ENCODE data around the gene TMEM179. TPM values are rescaled to one million over a fixed set of nuclear protein-coding genes. Genes with fewer than 3 reads are reported as not detected.

The TMEM179 gene
- total RNA-seq, 1 experiment from 2014 or later = not detected

- Histone ChIP-seq H3K4me1 (replicated peaks) (no peaks in the 10 kb centered on the region), H3K27ac (no peak overlapping the region)
- DNase-seq (ENCODE audit: low read depth in 1 of 2, low spot score in 2 of 2) = no peak
Observed at GRCh38 chr14:104572668-104573067, 31.9 kb downstream of the TMEM179 start.

GRCh38 chr14:104572024-104572626 is 32.4 kb downstream of the TMEM179 start:
- Histone ChIP-seq H3K36me3 (no peaks in the 10 kb centered on the region), H3K4me1 (replicated peaks) (no peaks in the 10 kb centered on the region), H3K9me3 (replicated peaks) (no peaks in the 10 kb centered on the region), H3K27me3 (replicated peaks) (peaks cover 29% of the 10 kb centered on the region), H3K27ac (no peak overlapping the region), H3K4me3 (no peak overlapping the region)
- DNase-seq (ENCODE audit: low read depth in 1 of 2, low spot score in 2 of 2) = no peak

More at GRCh38 chr14:104572668-104573067, 31.9 kb downstream of the TMEM179 start:
- no peaks in the 10 kb centered on the region for H3K9me3 ChIP-seq (replicated peaks)
- no peaks in the 10 kb centered on the region for H3K36me3 ChIP-seq
- H3K4me3 ChIP-seq = no peak overlapping the region
- peaks cover 27% of the 10 kb centered on the region for H3K27me3 ChIP-seq (replicated peaks)

DNA sequence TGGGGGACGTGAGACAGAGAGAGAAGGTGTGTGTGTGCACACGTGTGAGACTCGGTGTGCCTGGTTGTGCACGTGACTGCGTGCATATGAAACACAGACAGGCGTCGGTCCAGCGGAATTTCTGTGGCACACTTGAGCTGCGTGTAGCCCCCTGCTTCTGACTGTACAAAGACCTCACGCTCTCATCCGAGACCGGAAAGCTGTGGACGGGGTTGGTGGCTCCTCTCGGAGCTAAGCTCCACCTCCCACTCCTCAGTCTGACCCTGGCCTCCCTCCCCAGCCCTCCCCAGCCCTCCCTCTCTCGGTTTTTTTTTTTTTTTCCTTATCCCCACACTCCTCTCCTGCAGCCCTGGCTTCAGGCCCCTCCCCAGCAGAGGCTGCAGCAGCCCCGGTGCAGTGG is 33.3 kb downstream of the TMEM179 start:
- Histone ChIP-seq H3K36me3 (no peaks in the 10 kb centered on the region), H3K27me3 (replicated peaks) (peaks cover 30% of the 10 kb centered on the region), H3K9me3 (replicated peaks) (no peaks in the 10 kb centered on the region), H3K4me3 (no peak overlapping the region), H3K4me1 (replicated peaks) (no peaks in the 10 kb centered on the region), H3K27ac (no peak overlapping the region)
- DNase-seq (ENCODE audit: low read depth in 1 of 2, low spot score in 2 of 2) = no peak

DNA sequence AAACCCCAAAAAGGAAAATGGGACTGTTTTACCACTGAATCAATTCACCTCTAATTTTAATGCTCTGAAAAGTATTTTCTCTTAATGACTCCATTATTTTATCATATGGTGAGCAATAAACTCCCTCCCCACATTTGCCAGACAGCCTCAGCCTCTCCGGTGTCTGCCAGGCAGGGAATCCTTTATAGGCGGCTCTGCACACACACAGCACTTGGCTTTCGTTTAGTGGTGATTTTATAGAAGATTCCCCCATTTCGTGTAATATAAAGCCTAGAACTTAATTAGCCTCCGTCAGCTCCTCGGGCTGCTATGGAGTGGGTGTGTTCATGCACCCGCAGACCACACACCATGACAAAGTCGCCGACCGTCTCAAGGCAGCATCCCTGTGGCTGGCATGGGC is 35.1 kb downstream of the TMEM179 start:
- Histone ChIP-seq H3K4me3 (no peak overlapping the region), H3K27ac (no peak overlapping the region), H3K4me1 (replicated peaks) (no peaks in the 10 kb centered on the region), H3K9me3 (replicated peaks) (no peaks in the 10 kb centered on the region), H3K36me3 (no peaks in the 10 kb centered on the region), H3K27me3 (replicated peaks) (peaks cover 32% of the 10 kb centered on the region)
- no peak for DNase-seq (ENCODE audit: low read depth in 1 of 2, low spot score in 2 of 2)

DNA sequence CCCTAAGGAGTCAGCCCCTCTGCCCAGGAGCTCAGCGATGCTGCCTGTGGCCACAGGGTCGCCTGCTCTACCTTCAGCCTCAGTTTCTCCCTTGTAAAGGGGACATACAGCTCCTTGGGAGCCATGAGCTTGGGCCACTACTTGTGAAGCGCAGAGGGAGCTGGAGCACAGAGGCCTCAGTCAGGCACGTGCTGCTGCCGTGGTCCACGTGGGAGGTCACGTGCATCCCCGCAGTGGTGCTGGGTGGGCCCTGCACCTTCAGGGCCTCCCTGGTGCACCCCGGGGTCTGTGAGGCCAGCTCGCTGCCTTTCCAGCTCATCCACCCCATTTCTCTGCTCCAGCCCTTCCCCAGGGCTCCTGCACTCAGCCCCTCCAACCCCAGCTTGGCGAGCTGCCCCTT is 36.0 kb downstream of the TMEM179 start:
- H3K36me3 ChIP-seq = no peaks in the 10 kb centered on the region
- no peak for DNase-seq (ENCODE audit: low read depth in 1 of 2, low spot score in 2 of 2)
- peaks cover 40% of the 10 kb centered on the region for H3K27me3 ChIP-seq (replicated peaks)
- no peaks in the 10 kb centered on the region for H3K4me1 ChIP-seq (replicated peaks)
- no peak overlapping the region for H3K27ac ChIP-seq
- no peak overlapping the region for H3K4me3 ChIP-seq
- no peaks in the 10 kb centered on the region for H3K9me3 ChIP-seq (replicated peaks)

DNA sequence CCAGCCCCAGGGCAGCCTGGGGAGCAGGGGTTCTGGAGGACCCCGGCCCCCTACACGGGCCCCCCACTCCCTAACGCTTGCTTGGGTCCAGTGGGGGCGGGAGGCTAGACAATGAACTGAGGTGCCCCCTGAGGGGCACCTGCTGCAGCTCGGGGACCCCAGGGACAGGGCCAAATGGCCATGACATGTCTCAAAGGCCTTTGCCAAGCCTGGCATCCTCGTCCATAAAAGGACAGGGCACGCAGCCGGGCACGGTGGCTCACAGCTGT is 36.7 kb downstream of the TMEM179 start:
- Histone ChIP-seq H3K27ac (no peak overlapping the region), H3K36me3 (no peaks in the 10 kb centered on the region), H3K4me3 (no peak overlapping the region), H3K9me3 (replicated peaks) (no peaks in the 10 kb centered on the region), H3K27me3 (replicated peaks) (peaks cover 42% of the 10 kb centered on the region), H3K4me1 (replicated peaks) (no peaks in the 10 kb centered on the region)
- DNase-seq (ENCODE audit: low read depth in 1 of 2, low spot score in 2 of 2) = no peak

- Histone ChIP-seq H3K27ac (no peak overlapping the region), H3K9me3 (replicated peaks) (no peaks in the 10 kb centered on the region), H3K4me1 (replicated peaks) (no peaks in the 10 kb centered on the region), H3K4me3 (no peak overlapping the region), H3K36me3 (no peaks in the 10 kb centered on the region), H3K27me3 (replicated peaks) (peaks cover 42% of the 10 kb centered on the region)
- DNase-seq (ENCODE audit: low read depth in 1 of 2, low spot score in 2 of 2) = no peak
Observed at GRCh38 chr14:104567141-104567956, 37.2 kb downstream of the TMEM179 start.

DNA sequence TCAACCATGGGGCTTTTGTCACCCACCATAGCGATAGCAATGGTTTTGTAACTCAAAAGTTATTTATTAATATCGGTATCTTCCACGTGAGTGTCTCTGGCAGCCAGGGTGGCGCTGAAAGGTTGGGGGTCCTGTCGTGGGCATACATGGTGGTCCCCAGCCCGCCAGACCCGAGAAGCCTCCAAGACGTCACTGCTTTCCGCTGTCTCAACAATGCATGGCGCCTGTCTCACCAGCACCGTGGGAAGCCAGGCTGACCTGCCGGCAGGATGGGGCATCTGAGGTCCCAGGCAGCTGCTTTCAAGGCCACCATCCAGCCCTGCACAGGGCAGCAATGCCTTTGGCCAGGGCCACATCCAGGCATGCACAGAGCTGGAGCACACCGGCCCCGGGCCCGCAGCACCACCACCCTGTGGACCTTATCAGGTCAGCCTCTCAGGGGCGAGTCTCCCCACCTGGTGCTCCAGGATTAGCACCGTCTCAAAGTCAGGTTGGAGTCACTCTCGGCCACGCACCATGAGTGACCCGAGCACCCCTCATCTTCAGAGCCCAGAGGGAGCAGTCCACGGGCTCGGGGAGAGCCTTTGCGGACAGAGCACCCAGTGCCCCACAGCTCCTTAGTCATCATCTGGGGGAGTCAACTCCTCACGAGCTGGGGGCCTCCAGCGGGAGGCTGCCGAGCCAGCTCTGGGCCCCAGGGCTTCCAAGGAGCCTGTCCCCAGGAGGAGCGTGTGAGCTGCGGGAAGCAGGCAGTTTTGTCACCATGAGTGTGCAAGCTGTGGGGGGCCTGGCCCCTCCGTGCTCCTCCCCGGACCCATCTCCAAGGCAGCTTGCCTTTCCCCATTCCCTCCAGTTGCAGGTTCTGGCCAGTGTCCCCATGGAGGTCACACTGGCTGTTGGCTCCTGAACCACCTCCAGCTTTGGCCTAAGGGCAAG is 39.6 kb downstream of the TMEM179 start:
- Histone ChIP-seq H3K27ac (no peak overlapping the region), H3K4me3 (no peak overlapping the region), H3K27me3 (replicated peaks) (peaks cover 46% of the 10 kb centered on the region), H3K9me3 (replicated peaks) (no peaks in the 10 kb centered on the region), H3K4me1 (replicated peaks) (no peaks in the 10 kb centered on the region), H3K36me3 (no peaks in the 10 kb centered on the region)
- DNase-seq (ENCODE audit: low read depth in 1 of 2, low spot score in 2 of 2) = no peak

DNA sequence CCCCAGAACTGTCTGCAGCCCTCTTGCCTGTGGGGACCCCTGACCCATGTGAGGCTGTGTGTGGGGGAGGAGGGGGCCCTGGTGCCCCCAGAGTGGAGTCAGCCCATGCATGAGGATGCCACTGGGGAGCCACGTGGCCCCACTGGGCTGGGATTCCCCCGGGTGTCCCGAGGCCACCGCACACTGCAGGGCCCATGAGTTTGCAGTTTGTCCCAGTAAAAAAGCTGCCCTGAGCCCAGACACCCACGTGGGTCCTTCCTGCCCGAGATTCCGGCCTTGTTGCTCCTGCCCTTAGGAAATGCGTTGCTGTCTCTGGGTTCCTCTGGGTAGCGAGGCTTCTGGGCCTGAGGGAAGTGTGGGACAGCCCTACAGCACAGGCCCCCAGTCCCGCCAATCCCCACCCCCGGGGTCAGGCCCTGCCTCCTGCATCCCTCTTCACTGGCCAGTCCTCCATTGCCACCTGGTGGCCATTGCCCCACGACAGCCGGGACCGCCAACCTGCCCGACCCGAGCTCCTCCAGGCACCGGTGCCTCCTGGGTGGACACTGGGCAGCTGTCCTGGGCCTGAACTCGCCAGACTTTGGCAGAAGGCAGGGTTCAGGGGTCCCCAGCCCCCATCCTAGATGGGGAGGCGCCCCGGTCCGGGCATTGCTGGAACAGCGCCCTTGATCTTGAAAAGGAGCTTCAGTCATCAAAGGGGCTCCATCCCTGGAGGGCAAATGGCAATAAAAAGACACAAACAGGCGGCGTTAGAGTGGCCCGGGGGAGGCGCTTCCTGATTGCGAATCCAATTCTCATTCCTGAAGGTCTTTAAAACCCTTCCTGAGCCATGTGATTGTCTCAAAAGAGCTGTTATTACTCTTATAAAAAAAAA is 40.6 kb downstream of the TMEM179 start:
- H3K4me1 ChIP-seq (replicated peaks) = no peaks in the 10 kb centered on the region

GRCh38 chr14:104563191-104563741 is 41.3 kb downstream of the TMEM179 start:
- Histone ChIP-seq H3K9me3 (replicated peaks) (no peaks in the 10 kb centered on the region), H3K27me3 (replicated peaks) (peaks cover 31% of the 10 kb centered on the region), H3K4me1 (replicated peaks) (no peaks in the 10 kb centered on the region), H3K4me3 (no peak overlapping the region), H3K27ac (no peak overlapping the region), H3K36me3 (no peaks in the 10 kb centered on the region)
- no peak for DNase-seq (ENCODE audit: low read depth in 1 of 2, low spot score in 2 of 2)

More for the DNA sequence above, 40.6 kb downstream of the TMEM179 start:
- H3K4me3 ChIP-seq = no peak overlapping the region
- peak; percentile 22 to 67 for DNase-seq (ENCODE audit: low read depth in 1 of 2, low spot score in 2 of 2)
- no peaks in the 10 kb centered on the region for H3K9me3 ChIP-seq (replicated peaks)
- H3K36me3 ChIP-seq = no peaks in the 10 kb centered on the region
- H3K27me3 ChIP-seq (replicated peaks) = peaks cover 36% of the 10 kb centered on the region
- no peak overlapping the region for H3K27ac ChIP-seq

DNA sequence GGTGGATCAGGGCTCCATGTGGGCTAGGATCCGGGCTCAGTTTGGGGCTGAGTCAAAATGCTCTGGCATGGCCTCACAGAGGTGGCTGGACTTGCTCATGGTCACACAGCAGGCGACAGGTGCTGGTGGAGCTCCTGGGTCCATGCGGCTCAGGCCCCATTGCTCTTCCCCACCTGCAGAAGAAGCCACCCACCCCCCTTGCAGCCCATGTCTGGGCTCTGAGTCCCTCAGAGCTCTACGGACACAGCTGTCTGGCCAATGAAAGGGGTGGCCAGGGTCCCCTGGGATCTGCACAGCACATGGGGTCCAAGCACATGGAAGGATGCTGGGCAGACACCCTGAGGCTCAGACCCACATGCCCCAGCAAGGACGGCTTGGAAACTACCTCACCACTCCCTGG is 42.0 kb downstream of the TMEM179 start:
- no peaks in the 10 kb centered on the region for H3K9me3 ChIP-seq (replicated peaks)
- DNase-seq (ENCODE audit: low read depth in 1 of 2, low spot score in 2 of 2) = no peak
- H3K27me3 ChIP-seq (replicated peaks) = peaks cover 26% of the 10 kb centered on the region
- H3K4me3 ChIP-seq = no peak overlapping the region
- H3K4me1 ChIP-seq (replicated peaks) = no peaks in the 10 kb centered on the region
- no peaks in the 10 kb centered on the region for H3K36me3 ChIP-seq
- H3K27ac ChIP-seq = no peak overlapping the region

- no peaks in the 10 kb centered on the region for H3K4me1 ChIP-seq (replicated peaks)
- no peak overlapping the region for H3K4me3 ChIP-seq
- H3K36me3 ChIP-seq = no peaks in the 10 kb centered on the region
- H3K27me3 ChIP-seq (replicated peaks) = peaks cover 20% of the 10 kb centered on the region
- H3K9me3 ChIP-seq (replicated peaks) = no peaks in the 10 kb centered on the region
- no peak for DNase-seq (ENCODE audit: low read depth in 1 of 2, low spot score in 2 of 2)
- no peak overlapping the region for H3K27ac ChIP-seq
Observed at GRCh38 chr14:104561632-104562495, 42.7 kb downstream of the TMEM179 start.
